Neural cell (in vitro differentiated cells): ENCODE results near the gene FXYD1.

ENCODE experiments used
- EP300 ChIP-seq: fragments of 450-650 bp; conservative IDR thresholded peaks from 2 replicates; pipeline ENCODE4 v1.6.1; 2014; ENCODE audit warnings: antibody characterized with exemption, mild to moderate bottlenecking, moderate library complexity; ENCODE audit not compliant: poor library complexity, severe bottlenecking
- EZH2 ChIP-seq: fragments of 200-600, 300-800 bp; shearing (Covaris generic), sonication (generic); IDR thresholded peaks from 2 replicates; pipeline ENCODE4 v1.6.1; 2014; ENCODE audit warnings: antibody characterized with exemption, low read length, borderline replicate concordance, mild to moderate bottlenecking; ENCODE audit not compliant: insufficient read depth, poor library complexity, severe bottlenecking
- MXI1 ChIP-seq: fragments of 450-650 bp; conservative IDR thresholded peaks from 2 replicates; pipeline ENCODE4 v1.6.1; 2014; ENCODE audit warnings: antibody characterized with exemption, mild to moderate bottlenecking; ENCODE audit not compliant: poor library complexity, severe bottlenecking
- POLR2AphosphoS5 ChIP-seq: IDR thresholded peaks from 2 replicates; pipeline ENCODE4 v1.6.1; 2012
- RAD21 ChIP-seq: fragments of 450-650 bp; conservative IDR thresholded peaks from 2 replicates; pipeline ENCODE4 v1.6.1; 2014; ENCODE audit warnings: antibody characterized with exemption, mild to moderate bottlenecking, moderate library complexity
- SMC3 ChIP-seq: fragments of 450-650 bp; conservative IDR thresholded peaks from 2 replicates; pipeline ENCODE4 v1.6.1; 2014; ENCODE audit warnings: antibody characterized with exemption, mild to moderate bottlenecking, moderate library complexity; ENCODE audit not compliant: poor library complexity
- TAF1 ChIP-seq: IDR thresholded peaks from 2 replicates; pipeline ENCODE4 v1.6.1; 2012; ENCODE audit warnings: low read depth
- TF ChIP-seq, protein P1 (sequence below): fragments of 450-650 bp; IDR thresholded peaks from 2 replicates; pipeline ENCODE4 v1.5.1; 2014; ENCODE audit warnings: antibody characterized with exemption, mild to moderate bottlenecking, moderate library complexity; ENCODE audit not compliant: poor library complexity, severe bottlenecking
- TF ChIP-seq, protein P2 (sequence below): IDR thresholded peaks from 2 replicates; pipeline ENCODE4 v1.6.1; 2012; ENCODE audit warnings: borderline replicate concordance

- TF ChIP-seq EZH2, result no peak
- TF ChIP-seq, protein P1, sequence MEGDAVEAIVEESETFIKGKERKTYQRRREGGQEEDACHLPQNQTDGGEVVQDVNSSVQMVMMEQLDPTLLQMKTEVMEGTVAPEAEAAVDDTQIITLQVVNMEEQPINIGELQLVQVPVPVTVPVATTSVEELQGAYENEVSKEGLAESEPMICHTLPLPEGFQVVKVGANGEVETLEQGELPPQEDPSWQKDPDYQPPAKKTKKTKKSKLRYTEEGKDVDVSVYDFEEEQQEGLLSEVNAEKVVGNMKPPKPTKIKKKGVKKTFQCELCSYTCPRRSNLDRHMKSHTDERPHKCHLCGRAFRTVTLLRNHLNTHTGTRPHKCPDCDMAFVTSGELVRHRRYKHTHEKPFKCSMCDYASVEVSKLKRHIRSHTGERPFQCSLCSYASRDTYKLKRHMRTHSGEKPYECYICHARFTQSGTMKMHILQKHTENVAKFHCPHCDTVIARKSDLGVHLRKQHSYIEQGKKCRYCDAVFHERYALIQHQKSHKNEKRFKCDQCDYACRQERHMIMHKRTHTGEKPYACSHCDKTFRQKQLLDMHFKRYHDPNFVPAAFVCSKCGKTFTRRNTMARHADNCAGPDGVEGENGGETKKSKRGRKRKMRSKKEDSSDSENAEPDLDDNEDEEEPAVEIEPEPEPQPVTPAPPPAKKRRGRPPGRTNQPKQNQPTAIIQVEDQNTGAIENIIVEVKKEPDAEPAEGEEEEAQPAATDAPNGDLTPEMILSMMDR, result no peak
- TF ChIP-seq, protein P2, sequence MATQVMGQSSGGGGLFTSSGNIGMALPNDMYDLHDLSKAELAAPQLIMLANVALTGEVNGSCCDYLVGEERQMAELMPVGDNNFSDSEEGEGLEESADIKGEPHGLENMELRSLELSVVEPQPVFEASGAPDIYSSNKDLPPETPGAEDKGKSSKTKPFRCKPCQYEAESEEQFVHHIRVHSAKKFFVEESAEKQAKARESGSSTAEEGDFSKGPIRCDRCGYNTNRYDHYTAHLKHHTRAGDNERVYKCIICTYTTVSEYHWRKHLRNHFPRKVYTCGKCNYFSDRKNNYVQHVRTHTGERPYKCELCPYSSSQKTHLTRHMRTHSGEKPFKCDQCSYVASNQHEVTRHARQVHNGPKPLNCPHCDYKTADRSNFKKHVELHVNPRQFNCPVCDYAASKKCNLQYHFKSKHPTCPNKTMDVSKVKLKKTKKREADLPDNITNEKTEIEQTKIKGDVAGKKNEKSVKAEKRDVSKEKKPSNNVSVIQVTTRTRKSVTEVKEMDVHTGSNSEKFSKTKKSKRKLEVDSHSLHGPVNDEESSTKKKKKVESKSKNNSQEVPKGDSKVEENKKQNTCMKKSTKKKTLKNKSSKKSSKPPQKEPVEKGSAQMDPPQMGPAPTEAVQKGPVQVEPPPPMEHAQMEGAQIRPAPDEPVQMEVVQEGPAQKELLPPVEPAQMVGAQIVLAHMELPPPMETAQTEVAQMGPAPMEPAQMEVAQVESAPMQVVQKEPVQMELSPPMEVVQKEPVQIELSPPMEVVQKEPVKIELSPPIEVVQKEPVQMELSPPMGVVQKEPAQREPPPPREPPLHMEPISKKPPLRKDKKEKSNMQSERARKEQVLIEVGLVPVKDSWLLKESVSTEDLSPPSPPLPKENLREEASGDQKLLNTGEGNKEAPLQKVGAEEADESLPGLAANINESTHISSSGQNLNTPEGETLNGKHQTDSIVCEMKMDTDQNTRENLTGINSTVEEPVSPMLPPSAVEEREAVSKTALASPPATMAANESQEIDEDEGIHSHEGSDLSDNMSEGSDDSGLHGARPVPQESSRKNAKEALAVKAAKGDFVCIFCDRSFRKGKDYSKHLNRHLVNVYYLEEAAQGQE, result no peak
- no peak for TF ChIP-seq POLR2AphosphoS5
- TF ChIP-seq SMC3, result no peak
- no peak for TF ChIP-seq RAD21
- TF ChIP-seq EP300, result no peak
- TF ChIP-seq MXI1, result no peak
- TF ChIP-seq TAF1, result no peak
Observed at GRCh38 chr19:35132254-35132653, 6.4 kb upstream of the FXYD1 start.
